Ishikawa (cell line): ENCODE results near the gene PKD1.
"Not testable (repeated sequence)": the region's sequence is repeated elsewhere in the genome, so short reads cannot be mapped to it uniquely, and the experiment has no call there.

ENCODE experiments used
- CREB1 ChIP-seq: IDR thresholded peaks from 2 replicates; pipeline ENCODE4 v1.6.1; 2012; ENCODE audit warnings: low read depth
- EP300 ChIP-seq: IDR thresholded peaks from 2 replicates; pipeline ENCODE4 v1.6.1; 2012; ENCODE audit warnings: borderline replicate concordance
- RAD21 ChIP-seq: IDR thresholded peaks from 2 replicates; pipeline ENCODE4 v1.6.1; 2012; ENCODE audit warnings: low read depth
- TCF12 ChIP-seq: IDR thresholded peaks from 2 replicates; pipeline ENCODE4 v1.6.1; 2012; ENCODE audit warnings: low read depth
- YY1 ChIP-seq: IDR thresholded peaks from 2 replicates; pipeline ENCODE4 v1.6.1; 2012; ENCODE audit warnings: low read depth
- TF ChIP-seq, protein P1 (sequence below): IDR thresholded peaks from 2 replicates; pipeline ENCODE4 v1.6.1; 2012; ENCODE audit warnings: low read depth, mild to moderate bottlenecking

DNA sequence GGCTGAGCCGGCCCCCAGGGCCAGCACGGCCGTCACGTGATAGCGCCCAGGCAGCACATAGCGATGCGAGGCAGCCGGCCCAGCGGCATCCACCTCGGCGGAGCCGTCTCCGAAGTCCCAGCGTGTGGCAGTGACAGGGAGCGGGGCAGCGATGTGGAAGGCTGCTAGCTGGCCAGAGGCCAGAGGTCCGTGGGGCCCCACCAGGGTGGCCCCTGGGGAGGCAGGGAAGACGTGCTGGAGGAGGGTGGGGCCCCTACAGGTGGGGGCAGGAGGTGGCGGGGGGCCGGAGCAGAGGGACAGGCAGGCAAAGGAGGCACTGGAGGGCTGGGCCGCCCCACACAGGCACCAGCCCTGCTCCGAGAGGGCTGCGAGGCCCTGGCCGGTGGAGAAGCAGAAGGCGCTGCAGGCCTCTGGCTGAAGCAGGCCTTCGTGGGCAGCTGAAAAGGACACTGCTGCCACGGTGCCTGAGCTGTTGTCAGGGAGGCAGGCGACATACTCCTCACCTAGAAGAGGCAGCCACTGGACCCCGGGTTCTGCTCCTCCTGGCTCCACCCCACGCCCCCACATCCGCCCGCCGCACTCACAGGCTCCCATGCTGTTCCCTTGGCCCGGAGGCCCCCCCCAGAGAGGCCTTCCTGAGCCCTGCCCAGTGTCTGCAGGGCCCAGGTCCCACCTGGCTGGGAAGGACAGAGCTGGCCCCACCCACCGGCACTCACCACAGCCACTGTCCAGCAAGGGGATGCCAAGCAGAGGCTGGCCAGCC lies 17.6 kb downstream of the PKD1 start:
- TF ChIP-seq, protein P1, sequence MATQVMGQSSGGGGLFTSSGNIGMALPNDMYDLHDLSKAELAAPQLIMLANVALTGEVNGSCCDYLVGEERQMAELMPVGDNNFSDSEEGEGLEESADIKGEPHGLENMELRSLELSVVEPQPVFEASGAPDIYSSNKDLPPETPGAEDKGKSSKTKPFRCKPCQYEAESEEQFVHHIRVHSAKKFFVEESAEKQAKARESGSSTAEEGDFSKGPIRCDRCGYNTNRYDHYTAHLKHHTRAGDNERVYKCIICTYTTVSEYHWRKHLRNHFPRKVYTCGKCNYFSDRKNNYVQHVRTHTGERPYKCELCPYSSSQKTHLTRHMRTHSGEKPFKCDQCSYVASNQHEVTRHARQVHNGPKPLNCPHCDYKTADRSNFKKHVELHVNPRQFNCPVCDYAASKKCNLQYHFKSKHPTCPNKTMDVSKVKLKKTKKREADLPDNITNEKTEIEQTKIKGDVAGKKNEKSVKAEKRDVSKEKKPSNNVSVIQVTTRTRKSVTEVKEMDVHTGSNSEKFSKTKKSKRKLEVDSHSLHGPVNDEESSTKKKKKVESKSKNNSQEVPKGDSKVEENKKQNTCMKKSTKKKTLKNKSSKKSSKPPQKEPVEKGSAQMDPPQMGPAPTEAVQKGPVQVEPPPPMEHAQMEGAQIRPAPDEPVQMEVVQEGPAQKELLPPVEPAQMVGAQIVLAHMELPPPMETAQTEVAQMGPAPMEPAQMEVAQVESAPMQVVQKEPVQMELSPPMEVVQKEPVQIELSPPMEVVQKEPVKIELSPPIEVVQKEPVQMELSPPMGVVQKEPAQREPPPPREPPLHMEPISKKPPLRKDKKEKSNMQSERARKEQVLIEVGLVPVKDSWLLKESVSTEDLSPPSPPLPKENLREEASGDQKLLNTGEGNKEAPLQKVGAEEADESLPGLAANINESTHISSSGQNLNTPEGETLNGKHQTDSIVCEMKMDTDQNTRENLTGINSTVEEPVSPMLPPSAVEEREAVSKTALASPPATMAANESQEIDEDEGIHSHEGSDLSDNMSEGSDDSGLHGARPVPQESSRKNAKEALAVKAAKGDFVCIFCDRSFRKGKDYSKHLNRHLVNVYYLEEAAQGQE: not testable (repeated sequence)
- TF ChIP-seq CREB1, TCF12, EP300, YY1, RAD21: not testable (repeated sequence)
